Keratinocyte (primary cell): ENCODE results near the gene VPS37B. TPM values are rescaled to one million over a fixed set of nuclear protein-coding genes. Genes with fewer than 3 reads are reported as not detected.

Experiments used
- DNase-seq: peaks from one replicate; pipeline ENCODE4 v3.0.0-alpha.2; 2011; ENCODE audit warnings: low read depth, missing footprints, low spot score
- FAIRE-seq: peaks from 2 replicates; lab custom pipeline; 2011; peaks lifted over from hg19 to GRCh38; lab: Jason Lieb, UNC
- H2AFZ ChIP-seq: 2 replicates; pipeline ENCODE4 v1.6.0; 2012; ENCODE audit warnings: low read length, control low read depth, inconsistent platforms; ENCODE audit not compliant: control insufficient read depth
- H3K27ac ChIP-seq: 2 replicates; pipeline ENCODE4 v1.5.1; 2011; ENCODE audit warnings: low read length; ENCODE audit not compliant: control insufficient read depth, insufficient read depth
- H3K27me3 ChIP-seq: 3 replicates; pipeline ENCODE4 v1.6.0; 2011; ENCODE audit warnings: low read length; ENCODE audit not compliant: control insufficient read depth, insufficient read depth; ENCODE audit errors: extremely low read depth
- H3K36me3 ChIP-seq, 2 experiments: 2 replicates in 1 of 2; 3 replicates in 1 of 2; pipeline ENCODE4 v1.5.1; 2011; ENCODE audit warnings: low read length in 2 of 2, mild to moderate bottlenecking in 1 of 2; ENCODE audit not compliant: control insufficient read depth in 2 of 2, insufficient read depth in 2 of 2; ENCODE audit errors: extremely low read depth in 1 of 2
- H3K4me1 ChIP-seq: 3 replicates; pipeline ENCODE4 v1.5.1; 2011; ENCODE audit warnings: low read length; ENCODE audit not compliant: control insufficient read depth, insufficient read depth; ENCODE audit errors: extremely low read depth
- H3K4me2 ChIP-seq: 3 replicates; pipeline ENCODE4 v1.6.0; 2011; ENCODE audit warnings: low read depth, low read length; ENCODE audit not compliant: control insufficient read depth, insufficient read depth; ENCODE audit errors: extremely low read depth
- H3K4me3 ChIP-seq, 3 experiments: fragments of 200-600 bp in 1 of 3; sonication (generic) in 1 of 3; 2 replicates in 2 of 3; 3 replicates in 1 of 3; pipeline ENCODE4 v1.5.1; 2011 to 2016; ENCODE audit warnings: low read length in 3 of 3, mild to moderate bottlenecking in 3 of 3, control low read depth in 2 of 3, inconsistent platforms in 1 of 3, low read depth in 1 of 3, mixed read lengths in 1 of 3, mixed run types in 1 of 3, moderate library complexity in 1 of 3; ENCODE audit not compliant: control insufficient read depth in 2 of 3, insufficient read depth in 2 of 3; ENCODE audit errors: extremely low read depth in 1 of 3
- H3K79me2 ChIP-seq: 2 replicates; pipeline ENCODE4 v1.6.0; 2012; ENCODE audit warnings: low read length; ENCODE audit not compliant: control insufficient read depth, insufficient read depth
- H3K9ac ChIP-seq: 3 replicates; pipeline ENCODE4 v1.6.0; 2011; ENCODE audit warnings: low read length; ENCODE audit not compliant: control insufficient read depth, insufficient read depth; ENCODE audit errors: extremely low read depth
- H3K9me1 ChIP-seq: 3 replicates; pipeline ENCODE4 v1.6.0; 2011; ENCODE audit warnings: low read length; ENCODE audit not compliant: control insufficient read depth, insufficient read depth; ENCODE audit errors: extremely low read depth
- H3K9me3 ChIP-seq: 2 replicates; pipeline ENCODE4 v1.5.1; 2012; ENCODE audit warnings: low read depth, low read length; ENCODE audit not compliant: control insufficient read depth
- H4K20me1 ChIP-seq: 3 replicates; pipeline ENCODE4 v1.6.0; 2011; ENCODE audit warnings: low read length; ENCODE audit not compliant: control insufficient read depth, insufficient read depth; ENCODE audit errors: extremely low read depth
- CTCF ChIP-seq, 3 experiments: IDR thresholded peaks in 1 of 3; conservative IDR thresholded peaks in 1 of 3; optimal IDR thresholded peaks in 1 of 3; 2 replicates in 2 of 3; 3 replicates in 1 of 3; pipeline versions ENCODE3 to v1.5.1; 2011; ENCODE audit warnings: low read length in 3 of 3, mild to moderate bottlenecking in 3 of 3, moderate library complexity in 2 of 3, control low read depth in 1 of 3, inconsistent platforms in 1 of 3; ENCODE audit not compliant: insufficient read depth in 2 of 3; ENCODE audit errors: extremely low read depth in 1 of 3
- EZH2 ChIP-seq: IDR thresholded peaks from one replicate; pipeline ENCODE4 v1.6.1; 2012; ENCODE audit warnings: inconsistent platforms, mild to moderate bottlenecking, low read length, moderate library complexity
- dilution Hi-C: fragments of 300-500 bp; cut with MboI; formaldehyde crosslinking; loops from one replicate; pipeline ENCODE4 v1.7.0; 2020; ENCODE audit warnings: low sequenced_read_pairs; ENCODE audit not compliant: extremely low pct_ligation_motif_present
- polyA plus RNA-seq, 5 experiments: library from polyadenylated mRNA; depleted of rRNA in 3 of 5; stranded (reverse) in 3 of 5; stranded (forward) in 1 of 5; unstranded in 1 of 5; fragments of >200 nt; gene quantifications; 1 replicate in 1 of 5; 2 replicates in 3 of 5; 3 replicates in 1 of 5; pipeline versions ENCODE4 v1.2.1 to v1.2.3, GENCODE V29; 2011 to 2012; ENCODE audit warnings: missing spikeins in 2 of 5, low read depth in 1 of 5, low replicate concordance in 1 of 5

Gene VPS37B
- polyA plus RNA-seq, 1 donor (not counting 4 experiments of a cell fraction or from before 2014, with no cell fraction given), result 34.1 TPM

- no peak overlapping the region for H3K4me3 ChIP-seq
- no peaks in the 10 kb centered on the region for H3K27me3 ChIP-seq
- DNase-seq (no peak), FAIRE-seq (no peak)
- no peak overlapping the region for H3K27ac ChIP-seq
- no peaks in the 10 kb centered on the region for H3K9me3 ChIP-seq
- TF ChIP-seq EZH2 (no peak), CTCF (optimal IDR thresholded peaks at IDR 0.05 in 1 of 3, IDR thresholded peaks at IDR 0.05 in 1 of 3, conservative IDR thresholded peaks at IDR 0.05 in 1 of 3; ENCODE audit: extremely low read depth in 1 of 3, insufficient read depth in 2 of 3, low read length in 3 of 3) (no peak)
- H2AFZ ChIP-seq, result no peak overlapping the region
- peaks cover 48% of the 10 kb centered on the region for H3K4me1 ChIP-seq
- no peak overlapping the region for H3K9ac ChIP-seq
- H3K4me2 ChIP-seq, result no peak overlapping the region
- peaks cover 77% of the 10 kb centered on the region for H3K79me2 ChIP-seq
- dilution Hi-C loops, result no loop called here
- no peaks in the 10 kb centered on the region for H4K20me1 ChIP-seq
- H3K9me1 ChIP-seq, result peaks cover 3% of the 10 kb centered on the region
- peaks cover 3 to 4% of the 10 kb centered on the region in 2 experiments for H3K36me3 ChIP-seq
Measured at GRCh38 chr12:122844366-122844971, 51.5 kb downstream of the VPS37B start.

- Histone ChIP-seq H4K20me1 (no peaks in the 10 kb centered on the region), H3K27me3 (no peaks in the 10 kb centered on the region), H3K9me1 (peaks cover 3% of the 10 kb centered on the region), H3K4me2 (no peak overlapping the region), H3K36me3 (peaks cover 5 to 10% of the 10 kb centered on the region in 2 experiments), H3K27ac (no peak overlapping the region), H3K9me3 (no peaks in the 10 kb centered on the region), H2AFZ (no peak overlapping the region), H3K4me3 (no peak overlapping the region), H3K79me2 (peaks cover 86% of the 10 kb centered on the region), H3K4me1 (peaks cover 50% of the 10 kb centered on the region), H3K9ac (no peak overlapping the region)
- DNase-seq, result no peak
- dilution Hi-C loops, result no loop called here
- TF ChIP-seq CTCF (optimal IDR thresholded peaks at IDR 0.05 in 1 of 3, IDR thresholded peaks at IDR 0.05 in 1 of 3, conservative IDR thresholded peaks at IDR 0.05 in 1 of 3; ENCODE audit: extremely low read depth in 1 of 3, insufficient read depth in 2 of 3, low read length in 3 of 3) (no peak), EZH2 (no peak)
- no peak for FAIRE-seq
Measured at GRCh38 chr12:122843455-122843854, 52.5 kb downstream of the VPS37B start.
